WTC11 (cell line): Measurements from ENCODE around the gene ADSL. TPM values are rescaled to one million over a fixed set of nuclear protein-coding genes. Genes with fewer than 3 reads are reported as not detected.

ENCODE experiments used
- ATAC-seq: fragments of 200-7000 bp; cut with Tn5 transposase; 2 replicates; pipeline ENCODE4 v1.10.0; 2021; ENCODE audit warnings: mild to moderate bottlenecking, moderate library complexity
- CTCF ChIA-PET: fragments of 300-600 bp; sonication (Branson Sonifier 250); formaldehyde crosslinking; loops from one replicate; lab custom pipeline; 2021; ENCODE audit warnings: antibody characterized with exemption; lab: Charles Lee
- POLR2A ChIA-PET: fragments of 350-600 bp; sonication (Branson Sonifier 250); formaldehyde crosslinking; loops from one replicate; lab custom pipeline; 2021; ENCODE audit warnings: antibody characterized with exemption; lab: Charles Lee
- DNase-seq: peaks from one replicate; pipeline ENCODE4 v3.0.0; 2021; ENCODE audit warnings: low spot score
- H3K27ac Mint-ChIP-seq: 2 replicates; pipeline ENCODE4 v1.8.0; 2021; ENCODE audit warnings: mixed read lengths
- H3K27me3 Mint-ChIP-seq: 2 replicates; pipeline ENCODE4 v1.8.0; 2021; ENCODE audit warnings: low read depth, mild to moderate bottlenecking, moderate library complexity, mixed read lengths
- H3K36me3 Mint-ChIP-seq: 2 replicates; pipeline ENCODE4 v1.8.0; 2021; ENCODE audit warnings: mixed read lengths
- H3K4me1 Mint-ChIP-seq: 2 replicates; pipeline ENCODE4 v1.8.0; 2022; ENCODE audit warnings: mixed read lengths
- H3K4me3 Mint-ChIP-seq: 2 replicates; pipeline ENCODE4 v1.8.0; 2021; ENCODE audit warnings: mild to moderate bottlenecking, moderate library complexity, mixed read lengths
- H3K9me3 Mint-ChIP-seq: 2 replicates; pipeline ENCODE4 v1.8.0; 2021; ENCODE audit warnings: mixed read lengths
- AR ChIP-seq: fragments of 250-450 bp; sonication (Bioruptor Pico); IDR thresholded peaks from 2 replicates; pipeline ENCODE4 v1.9.0; 2021; ENCODE audit warnings: mild to moderate bottlenecking
- ARID4B ChIP-seq: sonication (generic); formaldehyde crosslinking; IDR thresholded peaks from 2 replicates; pipeline ENCODE4 v1.8.0; 2023; ENCODE audit warnings: missing genetic modification reagents, mild to moderate bottlenecking, borderline replicate concordance
- ATF6 ChIP-seq: sonication (generic); formaldehyde crosslinking; IDR thresholded peaks from 2 replicates; pipeline ENCODE4 v1.8.1; 2023; ENCODE audit warnings: mild to moderate bottlenecking, missing genetic modification reagents
- E2F4 ChIP-seq: sonication (generic); formaldehyde crosslinking; IDR thresholded peaks from 2 replicates; pipeline ENCODE4 v1.8.1; 2022; ENCODE audit warnings: low read depth, mild to moderate bottlenecking, moderate library complexity, missing genetic modification reagents, borderline replicate concordance
- ETV6 ChIP-seq: sonication (generic); formaldehyde crosslinking; IDR thresholded peaks from 2 replicates; pipeline ENCODE4 v1.8.1; 2022; ENCODE audit warnings: mild to moderate bottlenecking, missing genetic modification reagents
- FOXJ3 ChIP-seq: sonication (generic); formaldehyde crosslinking; IDR thresholded peaks from 2 replicates; pipeline ENCODE4 v1.9.0; 2021; ENCODE audit warnings: missing genetic modification reagents, mild to moderate bottlenecking, borderline replicate concordance
- HMGA2 ChIP-seq: fragments of 250-450 bp; sonication (Bioruptor Pico); IDR thresholded peaks from 2 replicates; pipeline ENCODE4 v1.4.0; 2021; ENCODE audit warnings: mild to moderate bottlenecking, moderate library complexity
- MXD4 ChIP-seq: fragments of 250-450 bp; sonication (Bioruptor Pico); IDR thresholded peaks from 2 replicates; pipeline ENCODE4 v1.8.0; 2021; ENCODE audit warnings: mild to moderate bottlenecking, moderate library complexity, borderline replicate concordance
- NFATC4 ChIP-seq: fragments of 250-450 bp; sonication (Bioruptor Pico); IDR thresholded peaks from 2 replicates; pipeline ENCODE4 v1.9.0; 2021; ENCODE audit warnings: mild to moderate bottlenecking
- NFYB ChIP-seq: sonication (generic); formaldehyde crosslinking; conservative IDR thresholded peaks from 2 replicates; pipeline ENCODE4 v1.8.0; 2022; ENCODE audit warnings: low read depth, missing genetic modification reagents
- NR1H2 ChIP-seq: sonication (generic); formaldehyde crosslinking; IDR thresholded peaks from 2 replicates; pipeline ENCODE4 v1.9.0; 2021; ENCODE audit warnings: mild to moderate bottlenecking, moderate library complexity, missing genetic modification reagents
- OVOL2 ChIP-seq: fragments of 250-450 bp; sonication (Bioruptor Pico); IDR thresholded peaks from 2 replicates; pipeline ENCODE4 v1.9.0; 2021; ENCODE audit warnings: mild to moderate bottlenecking, borderline replicate concordance
- SMAD4 ChIP-seq: sonication (generic); formaldehyde crosslinking; IDR thresholded peaks from 2 replicates; pipeline ENCODE4 v1.8.0; 2022; ENCODE audit warnings: mild to moderate bottlenecking, missing genetic modification reagents
- ZBTB21 ChIP-seq: sonication (generic); formaldehyde crosslinking; IDR thresholded peaks from 2 replicates; pipeline ENCODE4 v1.8.1; 2023; ENCODE audit warnings: mild to moderate bottlenecking, missing genetic modification reagents, borderline replicate concordance
- ZBTB43 ChIP-seq: sonication (generic); formaldehyde crosslinking; IDR thresholded peaks from 2 replicates; pipeline ENCODE4 v1.8.1; 2023; ENCODE audit warnings: mild to moderate bottlenecking, missing genetic modification reagents
- ZMAT4 ChIP-seq: fragments of 250-450 bp; sonication (Bioruptor Pico); IDR thresholded peaks from 2 replicates; pipeline ENCODE4 v1.9.0; 2021; ENCODE audit warnings: mild to moderate bottlenecking
- ZNF121 ChIP-seq: sonication (generic); formaldehyde crosslinking; IDR thresholded peaks from 2 replicates; pipeline ENCODE4 v1.8.0; 2023; ENCODE audit warnings: missing genetic modification reagents
- ZNF396 ChIP-seq: fragments of 250-450 bp; sonication (Bioruptor Pico); IDR thresholded peaks from 2 replicates; pipeline ENCODE4 v1.8.0; 2021; ENCODE audit warnings: mild to moderate bottlenecking, moderate library complexity, borderline replicate concordance
- ZNF671 ChIP-seq: fragments of 250-450 bp; sonication (Bioruptor Pico); IDR thresholded peaks from 2 replicates; pipeline ENCODE4 v1.8.0; 2021; ENCODE audit warnings: mild to moderate bottlenecking
- total RNA-seq: library from RNA; stranded (reverse); gene quantifications from 3 replicates; pipeline ENCODE4 v1.2.3, GENCODE V29; 2021

ADSL gene
- total RNA-seq, 1 experiment from 2014 or later: 154 TPM

- CTCF ChIA-PET: no interaction called here
- POLR2A ChIA-PET: no interaction called here
Measured at GRCh38 chr22:40352763-40353162, 6.5 kb downstream of the ADSL start.

GRCh38 chr22:40361100-40361499 is 14.8 kb downstream of the ADSL start:
- no peak for DNase-seq
- Mint-ChIP-seq H3K4me1 (no peaks in the 10 kb centered on the region), H3K9me3 (no peaks in the 10 kb centered on the region), H3K4me3 (no peak overlapping the region), H3K27me3 (no peaks in the 10 kb centered on the region), H3K36me3 (peaks cover 89% of the 10 kb centered on the region), H3K27ac (no peak overlapping the region)
- ChIA-PET CTCF (no interaction called here), POLR2A (no interaction called here)
- ATAC-seq: no peak
- TF ChIP-seq MXD4 (no peak), ZNF671 (no peak), ZNF396 (CRISPR knock-in tag) (no peak), ZMAT4 (CRISPR knock-in tag) (no peak), ARID4B (CRISPR knock-in tag) (no peak)

More at GRCh38 chr22:40352763-40353162, 6.5 kb downstream of the ADSL start:
- H3K4me3 Mint-ChIP-seq: no peak overlapping the region
- H3K4me1 Mint-ChIP-seq: peaks cover 5% of the 10 kb centered on the region
- TF ChIP-seq OVOL2 (no peak), SMAD4 (CRISPR knock-in tag) (no peak), HMGA2 (CRISPR knock-in tag) (no peak), ZBTB43 (CRISPR knock-in tag) (no peak), NR1H2 (CRISPR knock-in tag) (no peak), MXD4 (no peak), AR (CRISPR knock-in tag) (no peak), NFATC4 (CRISPR knock-in tag) (no peak), FOXJ3 (CRISPR knock-in tag) (no peak), ETV6 (CRISPR knock-in tag) (no peak), ZNF121 (CRISPR knock-in tag) (no peak), ZBTB21 (CRISPR knock-in tag) (no peak), E2F4 (CRISPR knock-in tag) (no peak), ATF6 (CRISPR knock-in tag) (no peak), NFYB (CRISPR knock-in tag) (no peak)
- no peak for DNase-seq
- H3K27me3 Mint-ChIP-seq: no peaks in the 10 kb centered on the region
- no peak overlapping the region for H3K27ac Mint-ChIP-seq
- no peak for ATAC-seq
- H3K36me3 Mint-ChIP-seq: peaks cover 63% of the 10 kb centered on the region
- no peaks in the 10 kb centered on the region for H3K9me3 Mint-ChIP-seq
